Stimulated activated CD4-positive, alpha-beta T cell treated with anti-CD3 and anti-CD28 coated beads, Interleukin-2, amount 100 ng/mL, for 48 hours (primary cell): ENCODE measurements around the gene GPHA2.

Source experiments
- DNase-seq, 2 donors: peaks; one replicate each; pipeline ENCODE4 v3.0.0-alpha.2; 2020

The GPHA2 gene

DNA sequence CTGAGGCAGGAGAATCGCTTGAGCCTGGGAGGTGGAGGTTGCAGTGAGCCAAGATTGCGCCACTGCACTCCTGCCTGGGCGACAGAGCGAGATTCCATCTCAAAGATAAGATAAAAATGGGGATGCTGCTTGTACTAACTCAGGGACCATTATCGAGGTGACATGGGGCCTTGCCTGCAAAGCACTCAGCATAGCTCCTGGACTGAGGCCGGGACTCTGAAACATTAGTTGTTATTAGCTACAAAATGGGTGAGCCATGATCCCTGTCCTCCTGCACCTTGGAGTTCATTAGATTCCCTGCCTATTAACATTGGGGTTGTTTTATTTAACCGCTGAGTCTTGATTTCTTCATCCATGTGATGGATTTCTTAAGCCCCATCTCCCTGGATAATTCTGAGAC, 6.1 kb downstream of the GPHA2 start:
- no peak for DNase-seq

- DNase-seq, result no peak
Measured at GRCh38 chr11:64928957-64929356, 6.7 kb downstream of the GPHA2 start.

DNA sequence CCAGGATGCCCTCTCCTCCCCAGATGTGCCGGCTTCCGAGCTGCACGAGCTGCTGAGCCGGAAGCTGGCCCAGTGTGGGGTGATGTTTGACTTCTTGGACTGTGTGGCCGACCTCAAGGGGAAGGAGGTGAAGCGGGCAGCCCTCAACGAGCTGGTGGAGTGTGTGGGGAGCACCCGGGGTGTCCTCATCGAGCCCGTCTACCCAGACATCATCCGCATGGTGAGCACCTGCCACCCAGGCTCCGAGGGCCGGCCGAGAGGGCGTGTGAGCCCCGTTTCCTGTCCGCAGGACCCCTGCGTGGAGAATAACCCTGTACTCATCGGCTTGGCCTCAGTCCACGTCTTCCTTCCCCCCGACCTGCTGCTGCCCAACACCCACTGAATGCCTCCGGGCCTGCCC, 9.0 kb downstream of the GPHA2 start:
- no peak for DNase-seq

DNA sequence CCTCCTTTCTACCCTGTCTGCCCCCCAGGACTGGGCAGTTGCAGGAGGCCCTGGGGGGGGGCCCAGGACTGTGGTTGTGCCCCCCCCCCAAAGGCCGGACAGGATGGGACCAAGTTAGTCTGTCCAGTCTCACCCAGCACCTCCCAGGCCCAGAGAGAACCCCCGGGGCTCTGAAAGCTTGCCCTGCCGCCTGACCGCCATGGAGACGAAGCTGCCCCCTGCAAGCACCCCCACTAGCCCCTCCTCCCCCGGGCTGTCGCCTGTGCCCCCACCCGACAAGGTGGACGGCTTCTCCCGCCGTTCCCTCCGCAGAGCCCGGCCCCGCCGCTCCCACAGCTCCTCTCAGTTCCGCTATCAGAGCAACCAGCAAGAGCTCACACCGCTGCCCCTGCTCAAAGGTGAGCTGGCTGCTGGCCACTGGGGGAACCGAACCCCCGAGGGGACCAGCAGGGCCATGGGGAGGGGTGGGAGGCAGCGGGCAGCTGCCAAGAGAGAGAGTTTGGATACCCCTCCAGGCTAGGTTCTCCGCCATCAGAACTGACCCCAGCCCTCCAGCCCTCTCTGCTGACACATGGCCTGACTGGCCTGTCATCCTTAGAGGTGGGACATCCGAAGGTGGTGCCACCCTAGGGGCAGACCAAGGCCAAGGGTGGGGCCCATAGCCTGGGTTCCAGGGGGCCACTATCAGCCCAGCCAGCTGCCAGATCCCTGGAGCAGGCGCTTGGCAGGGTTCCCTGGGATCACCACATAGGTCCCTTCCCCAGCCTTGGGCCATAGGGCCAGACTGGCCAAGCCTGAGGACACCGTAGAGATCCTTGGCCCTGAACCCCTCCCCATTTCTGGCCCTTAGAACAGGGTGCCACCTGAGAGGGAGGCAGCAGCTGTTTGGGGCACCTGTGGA, 9.9 kb downstream of the GPHA2 start:
- no peak for DNase-seq

- no peak for DNase-seq
Measured at GRCh38 chr11:64924910-64925284, 10.8 kb downstream of the GPHA2 start.

DNA sequence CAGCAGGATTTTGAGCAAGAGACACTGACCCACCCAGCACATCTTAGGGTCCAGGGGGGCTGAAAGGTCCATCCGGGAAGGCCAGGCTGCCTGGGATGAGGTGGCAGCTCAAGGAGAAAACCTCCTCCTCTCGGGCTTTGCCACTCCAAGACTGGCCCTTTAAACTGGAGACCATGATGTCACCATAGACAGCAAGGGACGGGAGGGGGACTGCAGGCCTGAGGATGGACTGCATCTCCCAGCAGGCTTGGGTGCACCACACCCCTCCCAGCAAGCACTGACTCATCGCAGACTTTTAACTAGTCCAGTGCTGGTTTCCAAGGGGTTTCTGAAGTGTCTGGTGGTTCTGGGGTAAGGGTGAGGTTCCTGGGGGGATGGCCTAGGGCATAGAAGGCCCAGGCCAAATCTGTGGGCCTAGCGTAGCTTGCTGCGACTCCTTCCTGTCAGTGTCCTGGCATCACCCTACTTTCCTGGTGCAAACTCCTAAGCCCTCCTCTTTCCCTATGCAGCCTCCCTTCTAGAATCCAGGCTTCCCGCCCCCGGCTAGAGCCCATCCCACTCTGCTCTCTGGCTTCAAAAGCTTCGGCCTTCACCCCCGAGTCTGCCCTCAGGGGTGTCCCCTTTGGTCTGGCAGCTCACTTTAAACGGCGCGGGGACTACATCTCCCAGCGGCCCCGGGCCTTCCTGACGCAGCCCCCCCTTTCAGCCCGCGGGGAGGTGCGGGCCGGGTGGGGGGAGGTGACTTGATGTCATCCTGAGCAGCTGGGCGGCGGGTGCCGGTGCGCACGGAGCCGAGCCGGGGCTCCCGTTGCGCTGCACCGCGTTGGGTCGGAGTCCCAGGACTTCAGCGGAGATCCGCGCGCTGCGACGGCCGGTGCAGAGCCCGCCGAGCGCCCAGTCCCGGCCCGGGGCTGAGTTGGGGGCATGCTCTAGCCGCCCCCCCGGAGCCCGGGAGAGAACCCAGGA, 11.5 kb downstream of the GPHA2 start, which contains the start of gene PPP2R5B:
Gene PPP2R5B (plus strand): TSS at position 746 of the 966 bp plus-strand sequence. CDS start 1,046 bp downstream, outside the sequence.
- peak; percentile 78 to 85 for DNase-seq

DNA sequence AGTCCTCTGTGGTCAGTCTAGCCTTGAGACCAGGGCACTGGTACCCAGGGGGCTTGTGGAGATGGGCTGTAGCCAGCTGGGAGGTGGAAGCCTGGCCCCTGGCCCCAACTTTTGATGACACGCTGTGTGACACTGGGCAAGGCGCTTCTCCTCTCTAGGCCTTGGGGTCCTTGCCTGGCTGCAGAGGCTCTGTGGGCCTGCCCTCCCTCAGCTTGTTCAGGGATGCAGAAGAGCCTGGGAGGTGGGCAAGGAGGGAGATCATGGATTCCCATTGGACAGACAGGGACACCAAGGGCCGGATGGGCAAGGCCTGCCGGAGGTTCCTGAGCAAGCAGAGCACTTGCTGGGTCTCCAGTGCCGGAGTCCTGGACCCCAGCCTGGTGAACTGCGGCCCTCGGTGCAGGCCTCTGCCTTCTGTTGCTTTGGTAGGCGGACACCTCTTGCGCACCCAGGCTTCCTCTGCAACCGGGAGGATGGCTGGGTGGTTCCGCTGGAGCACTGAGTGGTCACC, 12.5 kb downstream of the GPHA2 start:
- no peak for DNase-seq

DNA sequence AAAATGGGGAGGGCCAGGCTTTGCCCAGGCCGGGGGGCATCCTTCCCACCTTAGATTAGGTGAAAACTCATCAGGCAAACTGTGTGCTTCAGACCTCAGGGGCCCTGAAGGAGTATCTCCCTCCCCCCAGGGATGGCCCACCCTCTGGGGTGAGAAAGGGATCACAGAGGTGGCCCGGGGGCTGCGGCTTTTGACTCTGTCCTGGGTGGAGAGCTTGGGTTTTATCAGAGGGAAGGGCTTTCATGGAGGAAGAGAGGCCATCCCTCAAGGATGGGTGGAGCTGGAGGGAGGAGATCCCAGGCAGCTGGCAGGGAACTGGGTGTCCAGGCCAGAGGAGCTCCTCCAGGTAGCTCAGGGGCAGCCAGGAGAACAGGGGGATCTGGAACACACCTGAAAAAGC, 14.3 kb downstream of the GPHA2 start:
- no peak for DNase-seq

DNA sequence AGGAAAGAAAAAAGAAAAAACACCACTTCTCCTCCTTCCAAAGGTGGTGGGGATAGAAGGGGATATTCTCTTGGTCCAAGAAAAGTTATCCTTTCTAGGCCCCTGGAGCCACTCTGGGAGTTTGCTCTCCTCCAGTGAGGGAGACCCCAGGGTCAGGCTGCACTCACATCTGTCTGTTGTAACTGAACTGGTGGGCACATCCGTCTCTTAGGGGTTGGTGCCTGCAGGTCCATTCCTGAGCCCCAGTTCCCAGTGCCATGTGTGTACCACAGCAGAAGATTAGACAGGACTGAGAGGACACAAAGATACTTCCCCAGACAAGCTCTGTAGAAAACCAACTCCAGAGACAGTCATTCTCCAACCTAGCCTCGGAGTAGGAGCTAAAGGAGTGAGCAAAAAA, 15.6 kb downstream of the GPHA2 start:
- DNase-seq, result no peak

GRCh38 chr11:64919627-64920026, 16.1 kb downstream of the GPHA2 start:
- DNase-seq, result no peak

DNA sequence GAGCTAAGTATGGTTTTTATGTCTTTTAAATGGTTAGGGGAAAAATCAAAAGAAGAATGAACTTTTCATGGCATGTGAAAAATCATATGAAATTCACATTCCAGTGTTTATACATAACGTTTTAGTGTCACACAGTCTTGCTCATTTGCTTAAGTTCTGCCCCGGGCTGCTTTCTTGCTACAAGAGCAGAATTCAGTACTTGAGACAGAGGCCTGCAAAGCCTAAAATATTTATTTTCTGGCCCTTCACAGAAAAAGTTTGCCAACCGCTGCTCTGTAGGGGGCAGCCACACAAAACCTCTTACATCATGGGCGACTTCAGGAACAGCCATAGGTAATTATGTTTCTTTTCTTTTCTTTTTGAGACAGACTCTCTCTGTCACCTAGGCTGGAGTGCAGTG, 17.7 kb downstream of the GPHA2 start:
- DNase-seq, result no peak

DNA sequence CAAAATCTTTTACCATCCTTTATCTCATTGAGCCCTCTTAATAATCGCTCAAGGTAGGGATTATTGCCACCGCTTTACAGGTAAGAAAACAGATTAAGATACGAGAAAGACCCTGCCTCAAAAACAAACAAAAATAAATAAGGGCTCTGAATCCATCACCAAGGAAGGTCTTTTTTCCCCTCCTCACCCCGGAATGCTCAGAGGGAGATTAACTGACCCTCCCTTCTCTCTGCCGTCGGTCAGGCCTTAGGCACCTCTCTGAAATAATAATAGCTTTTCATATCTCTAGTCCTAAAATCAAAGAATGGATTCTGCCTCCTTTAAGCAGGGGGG, 18.1 kb downstream of the GPHA2 start:
- no peak for DNase-seq

DNA sequence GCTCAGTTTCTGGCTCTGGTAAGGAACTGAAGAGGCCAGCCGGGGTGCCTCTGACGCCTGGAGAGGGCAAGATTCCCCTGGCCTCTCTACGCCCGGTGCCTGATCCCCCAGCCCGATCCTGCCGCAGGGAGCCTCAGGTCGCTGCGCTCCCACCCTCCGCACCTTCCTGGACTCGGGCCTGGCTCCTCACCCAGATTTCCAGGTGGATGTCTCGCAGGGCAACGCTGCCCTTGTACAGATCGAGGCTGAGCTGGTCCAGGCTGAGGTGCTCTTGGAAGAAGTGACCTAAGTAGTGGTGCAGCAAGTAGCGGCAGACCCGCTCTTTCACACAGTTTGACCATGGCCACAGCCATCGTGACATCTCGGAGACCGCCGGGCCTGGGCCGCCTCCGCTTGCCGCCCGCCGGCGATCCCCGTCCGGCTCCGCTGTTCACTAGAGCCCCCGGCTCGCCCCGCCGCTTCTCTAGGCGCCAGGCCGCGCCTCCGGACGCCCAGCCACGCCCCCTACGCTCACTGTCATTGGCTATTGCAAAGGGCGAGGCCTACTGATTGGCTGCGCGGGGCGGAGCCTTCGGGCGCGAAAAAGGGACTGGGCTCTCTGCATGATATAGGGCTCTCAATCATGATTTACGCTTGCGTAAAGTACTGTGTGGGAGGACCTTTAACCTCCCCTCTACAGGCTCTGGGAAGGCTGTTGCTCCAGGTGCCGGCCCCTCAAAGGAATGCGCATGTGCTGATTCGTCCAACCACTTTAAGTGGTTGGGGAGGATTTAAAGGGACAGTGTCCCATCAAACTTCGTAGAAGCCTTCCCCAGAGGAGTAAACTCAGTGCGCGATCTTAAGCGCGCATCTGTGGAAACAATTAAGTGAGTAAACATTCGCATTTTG, 18.7 kb downstream of the GPHA2 start, which contains the start of gene ATG2A:
Gene ATG2A (minus strand): TSS at position 435 of the 888 bp plus-strand sequence. CDS start 74 bp downstream, at position 361.
- peak; percentile 99 for DNase-seq

- DNase-seq, result peak in 1 of 2 donors; percentile 12
Measured at GRCh38 chr11:64916040-64916774, 19.5 kb downstream of the GPHA2 start.

DNA sequence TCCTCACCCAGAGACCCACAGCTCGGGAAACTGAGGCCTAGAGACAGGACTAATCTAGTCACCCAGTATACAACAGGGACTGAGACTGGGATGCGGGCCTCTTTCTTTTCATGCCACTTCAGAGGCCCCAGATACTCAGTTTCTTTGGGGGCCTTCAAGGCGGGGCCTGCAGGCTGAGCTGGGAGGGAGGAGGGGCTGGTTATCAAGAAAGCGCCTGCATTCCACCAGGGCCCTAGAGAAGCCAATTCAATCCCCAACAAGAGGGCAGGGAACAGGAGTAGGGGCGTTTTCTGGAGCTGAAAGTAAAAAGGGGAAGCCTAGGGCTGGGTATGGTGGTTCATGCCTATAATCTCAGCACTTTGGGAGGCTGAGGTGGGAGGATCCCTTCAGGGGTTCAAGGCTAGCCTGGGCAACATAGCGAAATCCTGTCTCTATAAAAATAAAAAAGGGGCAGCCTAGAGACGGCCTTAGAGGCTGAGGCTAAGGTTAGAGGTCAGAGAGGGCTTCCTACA, 20.3 kb downstream of the GPHA2 start:
- DNase-seq, result no peak

DNA sequence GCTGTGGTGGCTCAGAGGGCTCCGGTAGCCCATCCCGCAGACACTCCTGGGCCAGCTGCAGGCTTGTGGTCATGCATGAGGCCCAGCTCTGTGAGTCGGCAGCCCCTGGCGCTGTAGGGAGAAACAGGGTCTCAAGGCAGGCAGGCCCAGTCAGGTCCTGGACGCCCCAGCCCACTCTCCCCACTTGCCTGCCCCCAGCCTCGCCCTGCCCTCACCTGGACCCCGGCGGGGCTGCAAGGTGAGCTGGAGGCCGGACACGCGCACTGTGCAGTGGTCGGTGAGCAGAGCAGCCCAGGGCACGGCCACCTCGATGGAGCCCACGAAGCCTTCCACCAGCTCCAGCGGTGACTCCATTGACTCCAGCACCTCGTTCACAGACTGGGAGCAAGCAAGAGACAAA, 21.6 kb downstream of the GPHA2 start:
- no peak for DNase-seq

DNA sequence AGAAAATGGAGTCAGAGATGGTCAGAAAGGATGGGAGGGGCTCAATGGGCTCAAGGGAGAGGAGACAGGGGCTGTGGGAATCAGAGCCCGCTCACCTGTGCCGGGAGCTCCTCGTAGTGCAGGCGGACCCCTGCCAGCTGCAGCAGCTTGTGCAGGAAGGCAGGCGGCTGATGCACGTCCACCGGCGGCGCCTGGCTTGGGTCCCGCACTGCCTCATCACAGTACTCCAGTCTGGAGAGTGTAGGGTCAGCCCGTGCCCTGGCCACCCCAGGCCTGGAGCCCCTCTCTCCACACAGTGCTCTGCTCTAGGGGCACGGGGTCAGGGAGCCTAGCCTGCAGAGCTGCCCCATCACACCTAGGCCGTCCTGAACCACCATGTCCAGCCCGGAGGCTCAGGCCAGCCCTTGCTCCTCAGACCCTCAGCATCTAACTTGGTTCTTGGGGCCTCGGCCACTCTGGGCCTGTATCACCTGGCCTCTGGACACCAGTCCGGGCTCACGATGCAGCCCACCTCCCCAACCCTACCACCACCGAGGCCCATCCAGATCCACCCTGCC, 22.4 kb downstream of the GPHA2 start:
- no peak for DNase-seq

DNA sequence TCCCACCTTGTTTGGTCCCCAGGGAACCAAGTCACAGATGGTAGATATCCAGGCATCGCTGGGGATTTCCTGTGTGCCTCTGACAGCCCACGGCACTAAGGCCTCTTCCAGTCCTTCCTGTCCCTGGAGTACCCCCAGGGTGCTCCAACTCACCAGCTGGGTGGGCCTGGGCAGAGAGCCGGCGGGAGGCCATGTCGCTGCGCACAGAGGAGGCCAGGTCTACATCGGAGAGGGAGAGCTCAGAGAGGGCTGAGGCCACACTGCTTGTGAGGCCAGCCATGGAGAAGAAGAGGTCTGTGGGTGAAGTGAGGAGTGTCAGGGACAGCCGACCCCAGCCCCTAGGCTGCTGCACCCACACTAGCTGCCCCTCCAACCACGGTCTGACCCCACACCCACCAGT, 24.0 kb downstream of the GPHA2 start:
- no peak for DNase-seq

GRCh38 chr11:64911142-64911541, 24.6 kb downstream of the GPHA2 start:
- DNase-seq, result no peak

DNA sequence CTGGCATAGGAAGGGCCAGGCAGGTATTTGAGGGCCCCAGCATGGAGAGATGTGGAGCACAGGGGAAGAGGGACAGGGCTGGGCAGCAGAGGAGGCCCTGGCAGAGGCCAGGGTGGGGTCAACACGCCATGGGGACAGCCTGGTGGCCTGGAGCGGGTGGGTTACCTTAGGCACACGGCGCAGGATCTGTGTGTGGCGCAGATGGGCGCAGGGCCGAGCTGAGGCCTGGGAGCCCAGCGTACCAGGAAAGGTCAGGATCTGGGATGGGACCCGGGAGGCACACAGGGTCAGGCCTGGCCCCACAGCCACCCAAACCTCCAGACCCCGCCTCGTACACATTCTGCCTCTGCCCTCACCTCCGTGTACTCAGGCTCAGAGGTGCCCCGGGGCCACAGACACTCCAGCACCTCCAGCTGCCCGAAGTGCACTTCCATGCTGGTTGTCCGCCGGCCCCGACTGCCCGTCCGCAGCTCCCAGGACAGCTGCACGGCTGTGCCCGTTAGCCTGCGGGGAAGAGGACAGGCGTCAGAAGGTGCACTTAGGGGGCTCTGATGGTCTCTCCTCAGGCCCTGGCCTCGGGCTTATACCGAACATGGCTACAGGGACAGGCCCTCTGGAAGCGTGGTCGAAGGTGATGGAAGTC, 25.1 kb downstream of the GPHA2 start:
- DNase-seq, result no peak
